Measurements from ENCODE around the gene JMJD7. TPM values are rescaled to one million over a fixed set of nuclear protein-coding genes. Genes with fewer than 3 reads are reported as not detected.

Gene JMJD7
- total RNA-seq, 1 experiment from 2014 or later, result 13.5 TPM

DNA sequence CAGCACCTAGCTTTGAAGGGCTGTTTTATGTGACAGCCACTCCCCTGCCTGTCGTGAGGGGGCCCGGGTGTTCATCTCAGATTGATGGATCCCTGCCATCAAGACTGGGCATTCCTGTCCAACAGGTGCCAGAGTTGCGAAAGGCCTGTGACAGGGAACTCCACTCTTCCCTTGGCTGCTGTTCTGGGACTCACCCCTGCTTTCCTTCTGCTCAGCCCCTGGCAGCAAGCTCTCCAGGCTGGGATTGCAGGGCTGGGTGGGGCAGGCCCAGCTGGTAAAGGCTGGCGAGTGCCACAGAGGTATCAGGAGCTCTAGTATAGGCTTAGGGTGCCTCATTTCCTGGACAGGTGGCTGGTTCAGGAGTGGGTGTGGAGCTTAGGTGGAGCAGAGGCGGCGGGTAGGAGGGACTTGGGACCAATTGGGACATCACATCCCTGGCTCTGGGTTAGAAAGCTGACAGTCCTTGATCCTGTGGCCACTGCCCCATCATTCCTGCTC is 10.6 kb downstream of the JMJD7 start, which contains the start of gene PLA2G4B:
TSS of gene PLA2G4B (plus strand) at position 448 of the 498 bp plus-strand sequence. CDS start 67 bp downstream, outside the sequence.
- ChIA-PET POLR2A (no interaction called here), CTCF (no interaction called here)
- H3K4me2 ChIP-seq (ENCODE audit: low read length), result no peak within 1 kb of the TSS

DNA sequence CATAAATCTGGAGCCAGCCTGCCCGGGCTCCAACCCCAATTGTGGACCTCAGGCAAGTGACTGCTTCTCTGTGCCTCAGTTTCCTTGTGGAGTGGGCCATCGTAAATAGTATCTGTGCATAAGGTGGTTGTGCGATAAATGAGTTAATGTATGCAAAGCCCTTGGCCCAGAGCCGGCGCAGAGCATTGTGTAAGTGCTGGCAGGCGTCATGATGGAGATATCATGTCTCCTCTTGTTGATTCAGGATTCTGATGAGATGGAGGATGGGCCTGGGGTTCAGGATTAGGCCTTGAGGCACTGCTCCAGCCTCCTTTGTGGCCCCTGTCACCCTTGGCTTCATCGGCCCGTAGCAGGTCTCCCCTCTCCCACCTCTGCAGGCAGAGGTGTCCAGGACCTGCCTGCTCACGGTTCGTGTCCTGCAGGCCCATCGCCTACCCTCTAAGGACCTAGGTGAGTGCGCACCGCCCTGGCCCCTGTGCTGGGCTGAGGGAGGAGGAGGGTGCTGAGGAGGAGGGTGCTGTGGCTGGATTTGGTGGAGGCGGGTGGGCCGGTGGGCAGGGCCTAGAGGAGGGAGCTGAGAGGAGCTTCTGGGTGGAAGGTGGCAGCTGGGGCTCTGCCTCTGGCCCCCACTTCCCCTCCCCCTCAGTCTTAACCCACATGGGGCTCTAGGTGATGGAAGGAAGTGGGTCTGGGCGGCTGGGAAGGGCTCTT is 12.0 kb downstream of the JMJD7 start:
- no peak overlapping the region for H3K4me3 ChIP-seq (replicated peaks in 1 of 2; ENCODE audit: low read depth in 1 of 2, low read length in 2 of 2)
- ChIA-PET POLR2A (no interaction called here), CTCF (no interaction called here), RAD21 (ENCODE audit: low non-redundant PET in 1 of 2, low total read pairs in 2 of 2, uncharacterized antibody in 2 of 2, unreplicated experiment in 2 of 2) (no interaction called here)
- no peak for TF ChIP-seq RAD21 (IDR thresholded peaks at IDR 0.05; ENCODE audit: low read depth)
- no peak for TF ChIP-seq TCF7L2 (IDR thresholded peaks at IDR 0.05; ENCODE audit: borderline replicate concordance, extremely low read depth, insufficient read depth, insufficient read length)
- no peak for TF ChIP-seq POLR2AphosphoS5 (IDR thresholded peaks at IDR 0.05; ENCODE audit: low read depth, low read length)
- no peaks in the 10 kb centered on the region for H3K9me2 ChIP-seq (ENCODE audit: insufficient read depth)
- no peaks in the 10 kb centered on the region for H3K36me3 ChIP-seq (ENCODE audit: control insufficient read depth in 1 of 2, insufficient read depth in 2 of 2, low read length in 2 of 2)
- no peaks in the 10 kb centered on the region for H4K20me1 ChIP-seq (ENCODE audit: insufficient read depth)
- ATAC-seq (no peak), DNase-seq (ENCODE audit: low read depth, low spot score) (no peak)
- no peak overlapping the region for H3K27ac ChIP-seq (ENCODE audit: low read depth, low read length)
- no peaks in the 10 kb centered on the region for H3K27me3 ChIP-seq (ENCODE audit: insufficient read depth, low read length)
- peaks cover 8 to 9% of the 10 kb centered on the region in 2 experiments; a peak in 2 of 4 replicates for H3K4me1 ChIP-seq (ENCODE audit: control insufficient read depth in 1 of 2, insufficient read depth in 2 of 2, low read length in 2 of 2)
- H3K4me2 ChIP-seq (ENCODE audit: low read length), result no peak overlapping the region
- H3K79me2 ChIP-seq (ENCODE audit: insufficient read depth, low read length), result no peaks in the 10 kb centered on the region
- no peaks in the 10 kb centered on the region for H3K9me3 ChIP-seq (ENCODE audit: control insufficient read depth in 1 of 2, insufficient read depth in 1 of 2, low read depth in 1 of 2, low read length in 2 of 2)
- no TSS peak for BruUV-seq (replicated peaks)
- intact Hi-C loops (cut with micrococcal nuclease), result no loop called here
- H2AFZ ChIP-seq (ENCODE audit: low read depth, low read length, poor library complexity, severe bottlenecking), result no peak overlapping the region
- no peak overlapping the region for H3K9ac ChIP-seq (ENCODE audit: low read length)

More for the DNA sequence above, 10.6 kb downstream of the JMJD7 start, which contains the start of gene PLA2G4B:
- ATAC-seq, result peak; percentile 37
- no peaks in the 10 kb centered on the region for H3K9me2 ChIP-seq (ENCODE audit: insufficient read depth)
- H3K4me3 ChIP-seq (replicated peaks in 1 of 2; ENCODE audit: low read depth in 1 of 2, low read length in 2 of 2), result no peak within 1 kb of the TSS
- H4K20me1 ChIP-seq (ENCODE audit: insufficient read depth), result no peaks in the 10 kb centered on the region
- H3K27ac ChIP-seq (ENCODE audit: low read depth, low read length), result no peak within 1 kb of the TSS
- no peaks in the 10 kb centered on the region for H3K27me3 ChIP-seq (ENCODE audit: insufficient read depth, low read length)
- H3K4me1 ChIP-seq (ENCODE audit: control insufficient read depth in 1 of 2, insufficient read depth in 2 of 2, low read length in 2 of 2), result peaks cover 8 to 9% of the 10 kb centered on the region in 2 experiments; a peak in 2 of 4 replicates
- BruUV-seq (replicated peaks), result no TSS peak
- H2AFZ ChIP-seq (ENCODE audit: low read depth, low read length, poor library complexity, severe bottlenecking), result no peak within 1 kb of the TSS
- no peak within 1 kb of the TSS for H3K9ac ChIP-seq (ENCODE audit: low read length)
- DNase-seq (ENCODE audit: low read depth, low spot score), result no peak
- intact Hi-C loops (cut with micrococcal nuclease), result no loop called here
- H3K9me3 ChIP-seq (ENCODE audit: control insufficient read depth in 1 of 2, insufficient read depth in 1 of 2, low read depth in 1 of 2, low read length in 2 of 2), result no peaks in the 10 kb centered on the region
- no peak for TF ChIP-seq EZH2phosphoT487 (IDR thresholded peaks at IDR 0.05; ENCODE audit: borderline replicate concordance)
- TF ChIP-seq CEBPB (IDR thresholded peaks at IDR 0.05; ENCODE audit: low read depth), result peak; percentile 96
- peak; percentile 46; the same call in 1 of the 2 replicates for TF ChIP-seq SP1 (IDR thresholded peaks at IDR 0.05; ENCODE audit: low read depth)
- RAD21 ChIA-PET (ENCODE audit: low non-redundant PET in 1 of 2, low total read pairs in 2 of 2, uncharacterized antibody in 2 of 2, unreplicated experiment in 2 of 2), result no interaction called here
- H3K79me2 ChIP-seq (ENCODE audit: insufficient read depth, low read length), result no peaks in the 10 kb centered on the region
- H3K36me3 ChIP-seq (ENCODE audit: control insufficient read depth in 1 of 2, insufficient read depth in 2 of 2, low read length in 2 of 2), result no peaks in the 10 kb centered on the region

Data from HCT116 (cell line).